Testis (tissue), 2 donors: ENCODE data around the gene EXD1.

Experiments
- POLR2A ChIP-seq: fragments of 450-650 bp; IDR thresholded peaks from one replicate; pipeline ENCODE4 v1.6.1; 2017; ENCODE audit warnings: antibody characterized with exemption, mild to moderate bottlenecking, moderate library complexity
- TF ChIP-seq, protein P1 (sequence below), 3 experiments: fragments of 450-650 bp in 2 of 3; fragments of 200-600 bp in 1 of 3; sonication (generic) in 1 of 3; IDR thresholded peaks; one replicate each; pipeline ENCODE4 v1.5.1; 2016 to 2019; ENCODE audit warnings: antibody characterized with exemption in 3 of 3, mild to moderate bottlenecking in 2 of 3, moderate library complexity in 1 of 3

- TF ChIP-seq, protein P1, sequence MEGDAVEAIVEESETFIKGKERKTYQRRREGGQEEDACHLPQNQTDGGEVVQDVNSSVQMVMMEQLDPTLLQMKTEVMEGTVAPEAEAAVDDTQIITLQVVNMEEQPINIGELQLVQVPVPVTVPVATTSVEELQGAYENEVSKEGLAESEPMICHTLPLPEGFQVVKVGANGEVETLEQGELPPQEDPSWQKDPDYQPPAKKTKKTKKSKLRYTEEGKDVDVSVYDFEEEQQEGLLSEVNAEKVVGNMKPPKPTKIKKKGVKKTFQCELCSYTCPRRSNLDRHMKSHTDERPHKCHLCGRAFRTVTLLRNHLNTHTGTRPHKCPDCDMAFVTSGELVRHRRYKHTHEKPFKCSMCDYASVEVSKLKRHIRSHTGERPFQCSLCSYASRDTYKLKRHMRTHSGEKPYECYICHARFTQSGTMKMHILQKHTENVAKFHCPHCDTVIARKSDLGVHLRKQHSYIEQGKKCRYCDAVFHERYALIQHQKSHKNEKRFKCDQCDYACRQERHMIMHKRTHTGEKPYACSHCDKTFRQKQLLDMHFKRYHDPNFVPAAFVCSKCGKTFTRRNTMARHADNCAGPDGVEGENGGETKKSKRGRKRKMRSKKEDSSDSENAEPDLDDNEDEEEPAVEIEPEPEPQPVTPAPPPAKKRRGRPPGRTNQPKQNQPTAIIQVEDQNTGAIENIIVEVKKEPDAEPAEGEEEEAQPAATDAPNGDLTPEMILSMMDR (IDR thresholded peaks at IDR 0.05), result no peak
- TF ChIP-seq POLR2A, result no peak
Measured at GRCh38 chr15:41269887-41270286, 39.3 kb upstream of the EXD1 start.
